ENCODE results near the gene CDK5RAP3. TPM values are rescaled to one million over a fixed set of nuclear protein-coding genes. Genes with fewer than 3 reads are reported as not detected.
A peak's percentile ranks its signal among the peaks of the same experiment; 100 is the strongest.
"Not testable (repeated sequence)": the region's sequence is repeated elsewhere in the genome, so short reads cannot be mapped to it uniquely, and the experiment has no call there.

Gene CDK5RAP3
- total and polyA plus RNA-seq, 4 donors, result 77.0 to 147 (median 137) TPM

GRCh38 chr17:47983492-47984223 lies 12.7 kb downstream of the CDK5RAP3 start:
- DNase-seq (ENCODE audit: low read depth in 4 of 6, low spot score in 6 of 6), result no peak
- Histone ChIP-seq H3K36me3 (ENCODE audit: control insufficient read depth, insufficient read depth, low read length) (peaks cover 44% of the 10 kb centered on the region), H3K27ac (ENCODE audit: low read depth, low read length) (no peak overlapping the region)

GRCh38 chr17:47986520-47986919 lies 15.6 kb downstream of the CDK5RAP3 start:
- Histone ChIP-seq H3K27ac (ENCODE audit: low read depth, low read length) (no peak overlapping the region), H3K4me3 (ENCODE audit: low read depth, low read length) (no peak overlapping the region), H3K9me3 (ENCODE audit: control insufficient read depth, insufficient read depth, low read length) (no peaks in the 10 kb centered on the region), H3K4me1 (ENCODE audit: control insufficient read depth, insufficient read depth, low read length) (peaks cover 29% of the 10 kb centered on the region), H3K27me3 (ENCODE audit: control insufficient read depth, insufficient read depth, low read length) (no peaks in the 10 kb centered on the region), H3K36me3 (ENCODE audit: control insufficient read depth, insufficient read depth, low read length) (peaks cover 21% of the 10 kb centered on the region)
- no peak for DNase-seq (ENCODE audit: low read depth in 4 of 6, low spot score in 6 of 6)
- WGBS (ENCODE audit: insufficient coverage), result no CpG with 5 or more reads among the region's 5 CpGs

More at GRCh38 chr17:47983492-47984223, 12.7 kb downstream of the CDK5RAP3 start:
- no peaks in the 10 kb centered on the region for H3K9me3 ChIP-seq (ENCODE audit: control insufficient read depth, insufficient read depth, low read length)
- H3K27me3 ChIP-seq (ENCODE audit: control insufficient read depth, insufficient read depth, low read length), result no peaks in the 10 kb centered on the region
- 76% methylated on average over 7 of the region's 11 CpGs for WGBS (ENCODE audit: insufficient coverage)
- no peak overlapping the region for H3K4me3 ChIP-seq (ENCODE audit: low read depth, low read length)
- H3K4me1 ChIP-seq (ENCODE audit: control insufficient read depth, insufficient read depth, low read length), result peaks cover 22% of the 10 kb centered on the region

GRCh38 chr17:47987240-47987835 lies 16.4 kb downstream of the CDK5RAP3 start:
- H3K4me3 ChIP-seq (ENCODE audit: low read depth, low read length), result no peak overlapping the region
- H3K27me3 ChIP-seq (ENCODE audit: control insufficient read depth, insufficient read depth, low read length), result no peaks in the 10 kb centered on the region
- peak overlapping the region; percentile 64 for H3K27ac ChIP-seq (ENCODE audit: low read depth, low read length)
- no peaks in the 10 kb centered on the region for H3K9me3 ChIP-seq (ENCODE audit: control insufficient read depth, insufficient read depth, low read length)
- H3K4me1 ChIP-seq (ENCODE audit: control insufficient read depth, insufficient read depth, low read length), result peaks cover 35% of the 10 kb centered on the region
- H3K36me3 ChIP-seq (ENCODE audit: control insufficient read depth, insufficient read depth, low read length), result peaks cover 13% of the 10 kb centered on the region
- DNase-seq (ENCODE audit: low read depth in 4 of 6, low spot score in 6 of 6), result peak in 2 of 6 donors; percentile 86
- WGBS (ENCODE audit: insufficient coverage), result 16% methylated on average over 10 of the region's 17 CpGs

- not testable (repeated sequence) for H3K27me3 ChIP-seq (ENCODE audit: control insufficient read depth, insufficient read depth, low read length); H3K9me3 ChIP-seq (ENCODE audit: control insufficient read depth, insufficient read depth, low read length); H3K36me3 ChIP-seq (ENCODE audit: control insufficient read depth, insufficient read depth, low read length); H3K4me3 ChIP-seq (ENCODE audit: low read depth, low read length); DNase-seq (ENCODE audit: low read depth in 4 of 6, low spot score in 6 of 6); H3K27ac ChIP-seq (ENCODE audit: low read depth, low read length)
- 100% methylated on average over 1 of the region's 1 CpG for WGBS (ENCODE audit: insufficient coverage)
- peaks cover 38% of the 10 kb centered on the region for H3K4me1 ChIP-seq (ENCODE audit: control insufficient read depth, insufficient read depth, low read length)
Observed at GRCh38 chr17:47988445-47988844, 17.5 kb downstream of the CDK5RAP3 start.

GRCh38 chr17:47989159-47989558 lies 18.2 kb downstream of the CDK5RAP3 start:
- no peak overlapping the region for H3K4me3 ChIP-seq (ENCODE audit: low read depth, low read length)
- H3K36me3 ChIP-seq (ENCODE audit: control insufficient read depth, insufficient read depth, low read length), result peaks cover 3% of the 10 kb centered on the region
- H3K9me3 ChIP-seq (ENCODE audit: control insufficient read depth, insufficient read depth, low read length), result no peaks in the 10 kb centered on the region
- H3K27ac ChIP-seq (ENCODE audit: low read depth, low read length), result no peak overlapping the region
- DNase-seq (ENCODE audit: low read depth in 4 of 6, low spot score in 6 of 6), result no peak
- H3K27me3 ChIP-seq (ENCODE audit: control insufficient read depth, insufficient read depth, low read length), result no peaks in the 10 kb centered on the region
- WGBS (ENCODE audit: insufficient coverage), result 46% methylated on average over 6 of the region's 10 CpGs
- H3K4me1 ChIP-seq (ENCODE audit: control insufficient read depth, insufficient read depth, low read length), result peaks cover 43% of the 10 kb centered on the region

GRCh38 chr17:47989700-47990099 lies 18.8 kb downstream of the CDK5RAP3 start:
- Histone ChIP-seq H3K4me3 (ENCODE audit: low read depth, low read length) (no peak overlapping the region), H3K4me1 (ENCODE audit: control insufficient read depth, insufficient read depth, low read length) (peaks cover 48% of the 10 kb centered on the region), H3K9me3 (ENCODE audit: control insufficient read depth, insufficient read depth, low read length) (no peaks in the 10 kb centered on the region), H3K36me3 (ENCODE audit: control insufficient read depth, insufficient read depth, low read length) (no peaks in the 10 kb centered on the region), H3K27ac (ENCODE audit: low read depth, low read length) (no peak overlapping the region), H3K27me3 (ENCODE audit: control insufficient read depth, insufficient read depth, low read length) (no peaks in the 10 kb centered on the region)
- WGBS (ENCODE audit: insufficient coverage), result no CpG with 5 or more reads among the region's 1 CpG
- DNase-seq (ENCODE audit: low read depth in 4 of 6, low spot score in 6 of 6), result no peak

- DNase-seq (ENCODE audit: low read depth in 4 of 6, low spot score in 6 of 6), result peak in 2 of 6 donors; percentile 62 to 80
- 10% methylated on average over 8 of the region's 14 CpGs for WGBS (ENCODE audit: insufficient coverage)
- Histone ChIP-seq H3K4me1 (ENCODE audit: control insufficient read depth, insufficient read depth, low read length) (peaks cover 60% of the 10 kb centered on the region), H3K27ac (ENCODE audit: low read depth, low read length) (peak overlapping the region; percentile 2), H3K27me3 (ENCODE audit: control insufficient read depth, insufficient read depth, low read length) (no peaks in the 10 kb centered on the region), H3K4me3 (ENCODE audit: low read depth, low read length) (no peak overlapping the region), H3K36me3 (ENCODE audit: control insufficient read depth, insufficient read depth, low read length) (no peaks in the 10 kb centered on the region), H3K9me3 (ENCODE audit: control insufficient read depth, insufficient read depth, low read length) (no peaks in the 10 kb centered on the region)
Observed at GRCh38 chr17:47990962-47991731, 20.2 kb downstream of the CDK5RAP3 start.

GRCh38 chr17:47992216-47992615 lies 21.3 kb downstream of the CDK5RAP3 start:
- Histone ChIP-seq H3K9me3 (ENCODE audit: control insufficient read depth, insufficient read depth, low read length) (no peaks in the 10 kb centered on the region), H3K36me3 (ENCODE audit: control insufficient read depth, insufficient read depth, low read length) (no peaks in the 10 kb centered on the region), H3K27me3 (ENCODE audit: control insufficient read depth, insufficient read depth, low read length) (no peaks in the 10 kb centered on the region), H3K4me1 (ENCODE audit: control insufficient read depth, insufficient read depth, low read length) (peaks cover 54% of the 10 kb centered on the region), H3K4me3 (ENCODE audit: low read depth, low read length) (no peak overlapping the region), H3K27ac (ENCODE audit: low read depth, low read length) (no peak overlapping the region)
- DNase-seq (ENCODE audit: low read depth in 4 of 6, low spot score in 6 of 6), result no peak
- 60% methylated on average over 1 of the region's 4 CpGs for WGBS (ENCODE audit: insufficient coverage)

GRCh38 chr17:47993031-47993564 lies 22.2 kb downstream of the CDK5RAP3 start:
- Histone ChIP-seq H3K4me1 (ENCODE audit: control insufficient read depth, insufficient read depth, low read length) (peaks cover 54% of the 10 kb centered on the region), H3K36me3 (ENCODE audit: control insufficient read depth, insufficient read depth, low read length) (no peaks in the 10 kb centered on the region), H3K9me3 (ENCODE audit: control insufficient read depth, insufficient read depth, low read length) (no peaks in the 10 kb centered on the region), H3K27ac (ENCODE audit: low read depth, low read length) (no peak overlapping the region), H3K27me3 (ENCODE audit: control insufficient read depth, insufficient read depth, low read length) (no peaks in the 10 kb centered on the region), H3K4me3 (ENCODE audit: low read depth, low read length) (no peak overlapping the region)
- peak in 1 of 6 donors; percentile 81 for DNase-seq (ENCODE audit: low read depth in 4 of 6, low spot score in 6 of 6)
- 47% methylated on average over 3 of the region's 9 CpGs for WGBS (ENCODE audit: insufficient coverage)

Data from spinal cord (tissue), 10 donors.